Peyer's patch (tissue), 4 donors: Measurements from ENCODE around the gene GATA6. TPM values are rescaled to one million over a fixed set of nuclear protein-coding genes. Genes with fewer than 3 reads are reported as not detected.

ENCODE experiments used
- DNase-seq, 3 donors: peaks; one replicate each; pipeline ENCODE4 v3.0.0-alpha.2; 2017 to 2019
- H3K27ac ChIP-seq, 4 donors: fragments of 200-600 bp; sonication (generic); one replicate each; pipeline ENCODE4 v1.5.1; 2016 to 2019
- H3K27me3 ChIP-seq, 2 donors: fragments of 200-600 bp; sonication (generic); one replicate each; pipeline ENCODE4 v1.5.1; 2019
- H3K36me3 ChIP-seq, 3 donors: fragments of 200-600 bp; sonication (generic); one replicate each; pipeline ENCODE4 v1.5.1; 2016 to 2019
- H3K4me1 ChIP-seq, 4 donors: fragments of 200-600 bp; sonication (generic); one replicate each; pipeline ENCODE4 v1.5.1; 2016 to 2019
- H3K4me3 ChIP-seq, 4 donors: fragments of 200-600 bp; sonication (generic); 1 replicate in 3 of 4; 2 replicates in 1 of 4; pipeline ENCODE4 v1.5.1; 2016 to 2019; ENCODE audit warnings: mild to moderate bottlenecking in 1 of 4
- H3K9me3 ChIP-seq, 4 donors: fragments of 200-600 bp; sonication (generic); one replicate each; pipeline ENCODE4 v1.5.1; 2016 to 2019; ENCODE audit warnings: mild to moderate bottlenecking in 1 of 4
- CTCF ChIP-seq, 6 experiments: fragments of 450-650 bp in 4 of 6; fragments of 200-600 bp in 2 of 6; sonication (generic) in 1 of 6; IDR thresholded peaks; one replicate each; pipeline ENCODE4 v1.5.1; 2017 to 2019; ENCODE audit warnings: antibody characterized with exemption in 6 of 6, mild to moderate bottlenecking in 3 of 6, moderate library complexity in 1 of 6
- POLR2A ChIP-seq, 2 donors: fragments of 450-650 bp; IDR thresholded peaks; one replicate each; pipeline ENCODE4 v1.5.1; 2017; ENCODE audit warnings: antibody characterized with exemption in 2 of 2, mild to moderate bottlenecking in 2 of 2, moderate library complexity in 2 of 2
- total RNA-seq, 4 donors: library from RNA; depleted of rRNA; stranded (reverse); fragments of >200 nt; gene quantifications; one replicate each; pipeline ENCODE4 v1.1.0, GENCODE V29; 2016

The GATA6 gene
- total RNA-seq = 100 to 1,000 TPM in 3 of 4 donors, 10 to 100 TPM in 1; 24.8 to 127 (median 114) TPM

GRCh38 chr18:22169011-22169888 is at the start of gene GATA6:
TSS of gene GATA6 (plus strand) at chr18:22169589. CDS start at chr18:22171145, 1,556 bp downstream.
- peak within 1 kb of the TSS; percentile 45 to 90 (median 70) for H3K4me3 ChIP-seq
- H3K4me1 ChIP-seq = peaks cover 0 to 24% (median 2%) of the 10 kb centered on the region in 4 donors
- TF ChIP-seq CTCF (IDR thresholded peaks at IDR 0.05) (peak in 4 of 6 experiments; percentile 21 to 57 (median 50)), POLR2A (IDR thresholded peaks at IDR 0.05) (peak; percentile 97 to 98)
- peaks cover 0 to 5% (median 0%) of the 10 kb centered on the region in 3 donors for H3K36me3 ChIP-seq
- H3K27ac ChIP-seq = peak within 1 kb of the TSS; percentile 52 to 96 (median 90)
- H3K27me3 ChIP-seq = peaks cover 0 to 41% of the 10 kb centered on the region in 2 donors
- peak; percentile 31 to 94 (median 93) for DNase-seq
- peaks cover 0 to 5% (median 0%) of the 10 kb centered on the region in 4 donors for H3K9me3 ChIP-seq

GRCh38 chr18:22124970-22125369 is 44.4 kb upstream of the GATA6 start:
- no peaks in the 10 kb centered on the region for H3K36me3 ChIP-seq
- H3K27me3 ChIP-seq = no peaks in the 10 kb centered on the region
- no peak overlapping the region for H3K27ac ChIP-seq
- TF ChIP-seq POLR2A (IDR thresholded peaks at IDR 0.05) (no peak), CTCF (IDR thresholded peaks at IDR 0.05) (no peak)
- H3K4me1 ChIP-seq = no peaks in the 10 kb centered on the region
- no peak overlapping the region for H3K4me3 ChIP-seq
- DNase-seq = no peak
- H3K9me3 ChIP-seq = no peaks in the 10 kb centered on the region

GRCh38 chr18:22128954-22129353 is 40.4 kb upstream of the GATA6 start:
- Histone ChIP-seq H3K9me3 (no peaks in the 10 kb centered on the region), H3K27ac (no peak overlapping the region), H3K27me3 (no peaks in the 10 kb centered on the region), H3K4me1 (no peaks in the 10 kb centered on the region), H3K36me3 (no peaks in the 10 kb centered on the region), H3K4me3 (no peak overlapping the region)
- no peak for DNase-seq
- TF ChIP-seq CTCF (IDR thresholded peaks at IDR 0.05) (no peak), POLR2A (IDR thresholded peaks at IDR 0.05) (no peak)

GRCh38 chr18:22129778-22130177 is 39.6 kb upstream of the GATA6 start:
- Histone ChIP-seq H3K27me3 (no peaks in the 10 kb centered on the region), H3K4me3 (no peak overlapping the region), H3K4me1 (no peaks in the 10 kb centered on the region), H3K9me3 (no peaks in the 10 kb centered on the region), H3K36me3 (no peaks in the 10 kb centered on the region), H3K27ac (no peak overlapping the region)
- no peak for DNase-seq
- TF ChIP-seq POLR2A (IDR thresholded peaks at IDR 0.05) (no peak), CTCF (IDR thresholded peaks at IDR 0.05) (no peak)

GRCh38 chr18:22132258-22132657 is 37.1 kb upstream of the GATA6 start:
- H3K27ac ChIP-seq = no peak overlapping the region
- H3K4me3 ChIP-seq = no peak overlapping the region
- no peaks in the 10 kb centered on the region for H3K27me3 ChIP-seq
- no peak for DNase-seq
- TF ChIP-seq POLR2A (IDR thresholded peaks at IDR 0.05) = no peak
- TF ChIP-seq CTCF (IDR thresholded peaks at IDR 0.05) = no peak
- no peaks in the 10 kb centered on the region for H3K4me1 ChIP-seq
- no peaks in the 10 kb centered on the region for H3K36me3 ChIP-seq
- no peaks in the 10 kb centered on the region for H3K9me3 ChIP-seq
